NCI-H2196 treated with DMSO at 0.1 percent for 48 hours (cell line): ENCODE measurements around the gene ALDOC.

ENCODE experiments used
- DNase-seq: peaks from one replicate; lab custom pipeline; 2025; ENCODE audit not compliant: unreplicated experiment; lab: John Stamatoyannopoulos, UW

ALDOC gene

GRCh38 chr17:28553000-28553505, 23.6 kb downstream of the ALDOC start:
- DNase-seq, result no peak

- DNase-seq, result peak; percentile 35
Measured at GRCh38 chr17:28552176-28552999, 24.3 kb downstream of the ALDOC start, which contains the start of gene UNC119. Gene UNC119 (minus strand): TSS chr17:28552624. CDS start chr17:28552557, 67 bp downstream.

DNA sequence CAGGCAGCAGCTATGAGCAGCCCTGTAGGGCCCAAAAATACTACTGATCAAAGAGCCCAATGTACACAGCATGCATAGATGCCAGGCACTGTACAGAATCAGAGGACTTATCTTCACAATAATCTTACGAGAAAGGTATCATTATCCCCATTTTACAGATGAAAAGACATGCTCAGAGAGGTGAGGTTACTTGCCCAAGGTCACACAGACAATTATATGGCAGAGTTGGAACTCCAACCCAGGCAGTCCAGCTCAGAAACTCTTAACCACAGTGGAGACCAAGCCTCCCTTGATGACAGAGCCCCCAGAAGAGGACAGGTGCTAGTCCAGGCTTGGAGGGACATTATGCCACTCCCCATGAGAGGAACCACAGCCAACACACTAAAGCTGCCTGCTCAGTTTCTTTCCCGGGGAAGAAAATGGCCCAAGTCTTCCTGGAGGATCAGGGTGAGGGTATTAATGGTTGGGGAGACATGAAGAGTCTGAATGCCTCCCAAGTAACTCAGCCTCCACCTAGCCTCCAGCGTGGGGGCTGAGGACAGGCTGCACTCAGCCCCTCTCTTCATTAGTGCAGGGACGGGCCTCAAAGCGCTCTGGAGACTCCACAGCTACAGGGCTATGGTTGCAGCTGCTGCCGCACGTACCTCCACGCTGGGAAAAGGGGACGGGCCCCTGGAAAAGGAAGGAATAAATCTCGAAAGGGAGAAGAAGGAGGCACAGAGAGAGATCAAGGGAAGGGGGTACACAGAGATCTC, 25.1 kb downstream of the ALDOC start:
- no peak for DNase-seq

- DNase-seq, result no peak
Measured at GRCh38 chr17:28550858-28551257, 25.8 kb downstream of the ALDOC start.

DNA sequence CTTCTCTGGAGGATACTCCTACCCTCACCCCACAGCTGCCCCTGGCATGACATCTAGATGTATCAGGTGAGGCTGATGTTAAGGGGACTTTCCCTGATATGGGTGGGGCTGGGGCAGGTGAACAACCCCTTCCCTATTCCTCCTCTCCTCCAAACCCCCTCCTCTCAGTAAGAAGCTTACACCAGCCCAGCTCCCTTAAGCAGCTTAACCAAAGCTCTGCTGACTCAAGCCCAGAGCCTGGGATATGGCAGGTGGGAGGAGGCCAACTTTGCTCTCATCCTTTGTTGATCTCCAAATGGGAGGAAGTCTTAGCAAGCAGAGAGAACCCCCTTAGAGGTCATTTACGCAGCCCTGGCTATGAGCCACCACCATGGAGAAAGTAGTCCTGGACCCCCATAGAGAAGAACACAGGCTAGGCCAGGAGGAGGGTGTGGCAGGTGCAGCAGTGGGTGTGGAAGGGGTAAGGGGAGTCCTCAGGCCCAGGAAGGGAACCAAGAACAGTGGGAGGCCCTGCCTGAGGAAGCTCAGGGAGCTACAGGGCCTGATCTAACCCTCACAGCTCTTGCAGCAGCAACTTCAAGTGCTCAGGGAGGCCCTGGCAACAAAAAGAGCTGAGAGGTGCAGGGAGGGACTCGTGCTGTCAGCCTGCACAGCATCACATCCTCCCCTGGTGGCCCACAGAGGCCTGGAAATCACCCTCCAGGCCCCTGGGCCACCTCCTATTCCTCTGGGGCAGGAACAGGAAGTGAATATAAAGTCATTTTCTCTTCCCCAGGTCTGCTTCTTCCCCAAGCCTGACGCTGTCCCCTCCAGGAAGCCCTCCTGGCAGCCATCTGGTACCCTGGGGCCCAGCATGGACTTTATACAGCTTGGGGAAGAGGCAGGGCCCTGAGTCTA, 27.2 kb downstream of the ALDOC start:
- DNase-seq, result no peak

DNA sequence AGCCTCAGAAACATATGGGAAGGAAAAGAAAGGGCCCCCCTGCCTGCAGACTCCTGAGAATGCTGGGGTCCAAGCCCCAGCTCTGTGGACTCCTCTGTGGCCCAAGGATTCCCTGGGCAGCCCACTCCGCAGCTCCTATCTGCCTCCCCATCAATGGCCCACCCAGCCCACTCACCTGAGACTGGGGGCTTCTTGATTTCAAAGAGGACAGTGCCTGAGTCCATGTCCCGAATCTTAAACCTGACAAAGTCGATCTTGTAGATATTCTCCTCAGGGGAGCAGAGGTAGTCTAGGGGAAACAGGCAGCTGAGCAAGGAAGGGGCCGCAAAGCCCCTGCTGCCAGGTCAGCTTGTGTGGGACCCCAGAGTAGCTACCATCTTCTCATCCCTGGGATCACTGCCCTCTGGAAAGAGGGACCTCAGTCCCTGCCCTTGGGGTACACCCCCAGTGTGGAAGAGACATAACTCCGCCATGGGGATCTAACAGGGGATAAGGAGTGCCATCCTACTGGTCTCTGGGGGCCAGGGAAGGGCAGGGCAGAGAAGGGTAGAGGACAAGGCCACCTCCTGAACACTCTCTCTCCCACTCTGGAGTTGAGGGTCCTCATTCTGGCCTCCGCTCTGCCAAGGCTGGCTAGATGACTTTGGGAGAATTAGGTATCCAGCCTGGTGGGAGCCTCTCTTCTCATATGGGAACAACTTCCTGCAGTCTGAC, 28.1 kb downstream of the ALDOC start:
- DNase-seq, result no peak

DNA sequence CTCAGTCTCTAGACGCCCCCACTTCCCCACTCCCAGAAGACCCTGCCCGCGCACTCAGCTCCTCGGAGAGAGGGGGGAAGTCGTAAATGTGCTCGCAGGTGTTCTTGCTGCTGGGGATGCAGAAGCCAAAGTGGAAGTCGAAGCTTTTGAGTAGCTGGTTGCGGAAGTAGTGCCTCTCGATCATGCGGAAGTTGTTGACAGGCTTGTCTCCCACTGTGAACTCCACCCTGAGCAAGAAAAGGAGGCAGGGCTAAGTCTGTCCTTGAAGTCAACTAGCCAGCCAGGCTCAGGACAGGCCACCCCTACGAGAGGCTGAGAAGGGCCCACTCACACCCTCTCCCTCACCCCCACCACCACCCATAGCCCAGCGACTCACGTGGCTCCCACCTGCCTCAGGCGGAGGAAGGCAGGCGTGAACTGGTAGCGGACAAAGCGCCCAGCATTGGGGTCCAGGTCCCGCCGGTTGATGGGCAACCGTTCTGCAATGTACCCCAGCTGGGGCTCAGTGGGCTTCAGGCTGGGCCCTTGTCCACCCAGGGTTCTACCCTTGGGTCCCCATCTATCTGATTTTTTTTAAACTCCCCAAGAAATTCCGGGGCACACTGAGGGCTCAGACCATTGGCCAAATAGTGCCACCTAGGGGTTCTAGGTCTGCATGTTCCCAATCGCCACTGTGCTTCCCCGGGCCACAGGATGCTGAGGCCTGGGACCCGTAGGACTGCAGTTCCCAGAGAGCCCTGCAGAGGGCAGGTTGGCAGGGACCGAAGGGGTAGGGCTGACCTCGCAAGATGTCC, 28.9 kb downstream of the ALDOC start:
- DNase-seq, result no peak

DNA sequence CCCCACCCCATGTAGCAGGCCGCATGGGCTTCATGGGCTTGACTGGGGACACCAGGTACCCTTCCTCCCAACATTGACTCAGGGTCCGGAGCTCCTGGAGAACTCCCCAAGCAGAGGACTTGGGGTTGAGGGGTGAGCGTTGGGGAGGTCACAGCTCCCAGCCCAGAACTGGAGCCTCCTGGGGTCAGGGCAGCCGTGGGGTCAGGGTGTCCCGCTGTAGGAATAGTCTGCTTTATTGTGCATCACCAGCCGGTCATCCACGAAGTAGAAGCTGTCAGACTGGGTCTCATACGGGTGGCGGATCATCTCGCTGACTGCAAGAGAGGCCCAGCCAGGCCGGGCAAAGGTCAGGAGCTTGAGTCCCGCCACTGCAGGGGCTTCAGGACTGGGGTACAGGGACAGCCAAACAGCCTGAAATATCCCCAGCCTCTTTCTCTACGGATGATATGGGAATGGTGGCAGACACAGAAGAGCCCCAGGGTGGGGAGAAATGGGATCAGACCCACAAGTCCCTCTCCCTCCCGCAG, 29.5 kb downstream of the ALDOC start:
- no peak for DNase-seq

DNA sequence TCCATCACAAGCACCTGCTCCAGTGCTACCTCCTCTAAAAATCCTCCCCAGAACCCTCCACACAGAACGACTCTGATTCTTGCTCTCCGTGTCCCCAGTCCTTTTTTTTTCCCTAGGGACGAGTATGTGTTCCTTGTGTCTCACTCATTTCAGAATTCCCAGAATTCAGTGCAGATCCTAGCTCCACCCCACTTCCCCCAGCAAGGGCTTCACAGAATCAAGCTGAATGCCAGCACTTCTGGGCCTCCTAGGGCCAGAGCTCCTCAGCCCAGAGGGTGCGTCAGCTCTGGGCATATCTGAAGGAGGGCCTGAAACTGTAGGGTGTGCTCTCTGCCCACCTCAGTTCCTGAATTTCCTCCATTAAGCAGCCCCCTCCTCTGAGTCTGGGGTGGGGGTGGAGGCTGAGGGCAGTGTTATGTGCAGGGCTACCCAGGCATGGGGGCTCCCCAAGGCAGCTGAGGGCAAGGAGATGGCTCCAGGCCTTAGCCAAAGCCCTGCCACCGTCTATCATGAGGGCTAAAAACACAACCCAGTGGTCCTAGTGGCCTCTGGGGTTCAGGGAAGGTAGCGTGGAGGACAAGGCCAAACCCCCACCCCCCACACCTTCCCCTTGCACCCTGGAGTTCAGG, 30.8 kb downstream of the ALDOC start:
- DNase-seq, result no peak

DNA sequence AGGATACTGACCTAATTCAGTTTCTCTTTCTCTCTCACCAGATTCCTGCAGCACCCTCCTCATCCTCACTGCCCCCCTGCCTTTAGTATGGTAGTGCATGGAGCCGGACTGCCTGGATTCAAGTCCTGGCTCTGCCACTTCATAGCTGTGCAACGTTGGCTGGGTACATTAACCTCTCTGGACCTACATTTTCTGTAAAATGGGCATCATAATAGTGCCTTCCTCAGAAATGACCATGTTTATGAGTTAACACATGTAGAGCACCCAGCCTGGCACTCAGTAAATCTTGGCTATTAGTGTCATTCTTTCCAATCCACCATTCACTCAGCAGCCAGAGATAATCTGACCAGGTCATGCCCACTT, 31.6 kb downstream of the ALDOC start:
- DNase-seq, result no peak

DNA sequence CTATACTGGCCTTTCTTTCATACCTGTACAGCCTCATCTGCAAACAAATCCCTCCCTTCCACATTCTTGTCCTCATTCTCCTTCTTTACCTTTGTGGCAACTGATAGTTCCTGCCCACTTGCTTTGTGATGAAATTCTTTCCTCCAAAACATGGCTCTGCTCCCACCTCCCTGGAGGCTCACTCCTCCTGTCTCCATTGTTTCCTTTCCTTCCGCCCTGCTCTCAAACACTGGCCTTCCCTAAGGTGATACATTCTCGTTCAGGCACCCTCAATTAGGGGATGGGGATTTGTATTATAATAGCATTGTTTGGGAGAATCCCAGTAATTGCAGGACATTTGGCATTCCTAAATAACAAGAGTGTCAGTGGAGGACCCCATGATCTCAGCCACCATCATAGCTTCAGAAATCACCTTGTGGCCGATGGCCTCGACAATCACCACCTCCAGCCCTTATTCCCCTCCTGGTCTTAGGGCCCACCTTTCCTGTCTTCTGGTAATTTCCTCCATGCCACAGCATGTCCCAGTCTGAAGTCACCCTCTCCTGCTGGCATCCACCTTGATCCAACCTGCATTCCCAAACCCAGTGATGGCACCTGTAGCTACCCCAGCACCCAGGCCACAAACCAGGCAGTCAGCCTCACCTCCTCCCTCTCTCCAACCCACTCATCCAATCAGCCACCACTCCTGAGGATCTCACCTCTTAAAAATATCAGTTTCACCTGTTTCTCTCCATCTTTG, 32.1 kb downstream of the ALDOC start:
- no peak for DNase-seq

DNA sequence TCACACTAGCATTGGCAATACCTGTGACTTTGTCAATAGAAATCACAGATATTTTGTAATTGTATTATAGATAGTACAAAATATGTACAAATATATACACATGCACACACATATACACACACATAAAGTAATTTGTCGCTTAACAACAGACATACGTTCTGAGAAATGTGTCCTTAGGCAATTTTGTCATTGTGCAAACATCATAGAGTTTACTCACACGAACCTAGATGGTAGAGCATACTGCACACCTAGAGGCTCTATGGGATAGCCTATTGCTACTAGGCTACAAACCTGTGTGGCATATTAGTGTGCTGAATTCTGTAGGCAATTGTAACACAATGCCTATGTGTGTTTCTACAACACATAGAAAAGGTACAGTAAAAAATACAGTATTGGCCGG, 35.3 kb downstream of the ALDOC start:
- no peak for DNase-seq

DNA sequence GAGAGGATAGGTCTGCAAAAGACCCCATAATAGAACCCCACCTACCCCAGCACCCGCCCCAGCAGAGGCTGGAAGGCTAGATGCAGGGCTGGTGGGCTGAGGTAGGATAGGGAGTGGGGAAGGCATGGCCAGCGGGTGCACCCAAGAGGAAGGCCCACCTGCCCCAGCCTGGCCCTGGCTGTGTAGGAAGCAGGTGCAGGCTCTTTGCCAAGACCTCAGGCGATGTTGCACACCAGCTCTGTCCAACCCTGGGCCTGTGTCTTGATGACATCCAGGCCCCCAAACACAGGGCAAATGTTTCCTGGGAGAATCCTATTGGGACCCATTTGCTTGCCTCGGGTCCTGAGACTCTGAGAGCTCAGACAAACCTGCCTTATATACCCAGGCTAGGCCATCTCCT, 36.5 kb downstream of the ALDOC start:
- no peak for DNase-seq

DNA sequence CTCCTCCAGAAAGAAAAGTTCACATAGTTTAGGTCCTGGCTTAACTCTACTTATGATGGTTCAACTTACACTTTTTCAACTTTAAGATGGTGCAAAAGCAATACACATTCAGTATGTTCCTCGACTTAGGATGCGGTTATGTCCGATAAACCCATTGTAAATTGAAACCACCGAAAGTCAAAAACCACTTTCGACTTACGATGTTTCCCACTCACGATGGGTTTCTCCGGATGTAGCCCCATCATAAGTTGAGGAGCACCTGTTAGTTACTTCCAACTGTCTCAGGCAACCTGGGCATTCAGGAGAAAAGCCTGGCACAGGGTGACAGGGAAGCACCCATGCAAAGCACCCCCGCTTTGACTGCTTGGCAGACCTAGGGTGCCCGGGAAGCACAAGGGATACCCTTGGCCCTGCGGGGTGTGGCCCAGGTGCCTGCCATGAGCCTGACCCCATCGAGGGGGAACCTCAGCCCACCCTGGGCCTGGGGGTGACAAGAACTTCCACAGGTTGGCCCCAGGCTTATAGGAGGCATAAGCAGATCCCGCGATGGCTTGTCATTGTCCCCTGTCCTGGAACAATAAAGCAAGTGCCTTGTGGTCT, 38.3 kb downstream of the ALDOC start:
- DNase-seq, result no peak

GRCh38 chr17:28537219-28537610, 39.5 kb downstream of the ALDOC start:
- no peak for DNase-seq

GRCh38 chr17:28536532-28537218, 40.0 kb downstream of the ALDOC start:
- DNase-seq, result no peak

GRCh38 chr17:28534740-28535375, 41.8 kb downstream of the ALDOC start:
- no peak for DNase-seq
